Tibial artery (tissue), 4 donors: ENCODE data around the gene NTN4.

Experiments
- DNase-seq, 2 donors: peaks; one replicate each; pipeline ENCODE4 v3.0.0-alpha.2; 2019
- H3K27ac ChIP-seq, 2 donors: fragments of 200-600 bp; sonication (generic) in 1 of 2; 1 replicate in 1 of 2; 2 replicates in 1 of 2; pipeline ENCODE4 v1.5.1; 2018 to 2019; ENCODE audit warnings: mild to moderate bottlenecking in 1 of 2
- H3K27me3 ChIP-seq, 2 donors: fragments of 200-600 bp; sonication (generic) in 1 of 2; one replicate each; pipeline versions ENCODE4 v1.5.1 to v1.6.0; 2016 to 2019
- H3K36me3 ChIP-seq, 3 donors: fragments of 200-600 bp; sonication (generic) in 2 of 3; one replicate each; pipeline ENCODE4 v1.5.1; 2016 to 2019; ENCODE audit warnings: mild to moderate bottlenecking in 2 of 3
- H3K4me1 ChIP-seq, 4 donors: fragments of 200-600 bp; sonication (generic) in 2 of 4; 1 replicate in 3 of 4; 2 replicates in 1 of 4; pipeline ENCODE4 v1.5.1; 2016 to 2019
- H3K4me3 ChIP-seq, 2 donors: fragments of 200-600 bp; sonication (generic) in 1 of 2; 1 replicate in 1 of 2; 2 replicates in 1 of 2; pipeline ENCODE4 v1.5.1; 2018 to 2019; ENCODE audit warnings: mild to moderate bottlenecking in 2 of 2
- H3K9me3 ChIP-seq, 3 donors: fragments of 200-600 bp; sonication (generic) in 1 of 3; one replicate each; pipeline ENCODE4 v1.5.1; 2016 to 2019
- CTCF ChIP-seq, 2 experiments: fragments of 200-600 bp in 1 of 2; fragments of 450-650 bp in 1 of 2; IDR thresholded peaks; one replicate each; pipeline ENCODE4 v1.5.1; 2017 to 2019; ENCODE audit warnings: antibody characterized with exemption in 2 of 2, mild to moderate bottlenecking in 1 of 2, moderate library complexity in 1 of 2
- intact Hi-C: fragments of 100-400 bp; cut with DNase I; formaldehyde crosslinking; loops from one replicate; pipeline ENCODE4 v1.15.0; 2023; ENCODE audit warnings: low total_unique reads

NTN4 gene

GRCh38 chr12:95803817-95804216 lies 13.3 kb upstream of the NTN4 start:
- Histone ChIP-seq H3K4me3 (no peak overlapping the region), H3K27me3 (no peaks in the 10 kb centered on the region), H3K36me3 (no peaks in the 10 kb centered on the region), H3K9me3 (no peaks in the 10 kb centered on the region), H3K27ac (peak overlapping the region in 1 of 2 donors; percentile 83), H3K4me1 (peaks cover 4 to 38% (median 16%) of the 10 kb centered on the region in 4 donors)
- intact Hi-C loops = no loop called here
- DNase-seq = no peak
- no peak for TF ChIP-seq CTCF (IDR thresholded peaks at IDR 0.05)

- peaks cover 4 to 38% (median 16%) of the 10 kb centered on the region in 4 donors for H3K4me1 ChIP-seq
- no peak for TF ChIP-seq CTCF (IDR thresholded peaks at IDR 0.05)
- intact Hi-C loops = no loop called here
- no peaks in the 10 kb centered on the region for H3K9me3 ChIP-seq
- H3K27me3 ChIP-seq = no peaks in the 10 kb centered on the region
- no peak for DNase-seq
- no peak overlapping the region for H3K4me3 ChIP-seq
- no peaks in the 10 kb centered on the region for H3K36me3 ChIP-seq
- H3K27ac ChIP-seq = peak overlapping the region in 1 of 2 donors; percentile 15
These were observed 12.1 kb upstream of the NTN4 start for GRCh38 chr12:95802482-95803270.

- Histone ChIP-seq H3K27me3 (no peaks in the 10 kb centered on the region), H3K27ac (no peak overlapping the region), H3K4me1 (peaks cover 0 to 6% (median 0%) of the 10 kb centered on the region in 4 donors), H3K4me3 (no peak overlapping the region), H3K9me3 (no peaks in the 10 kb centered on the region), H3K36me3 (no peaks in the 10 kb centered on the region)
- intact Hi-C loops = no loop called here
- no peak for TF ChIP-seq CTCF (IDR thresholded peaks at IDR 0.05)
- no peak for DNase-seq
These were observed 6.4 kb upstream of the NTN4 start for GRCh38 chr12:95796982-95797289.

GRCh38 chr12:95796225-95796981 lies 5.8 kb upstream of the NTN4 start:
- no peak for DNase-seq
- H3K27ac ChIP-seq = no peak overlapping the region
- H3K9me3 ChIP-seq = no peaks in the 10 kb centered on the region
- TF ChIP-seq CTCF (IDR thresholded peaks at IDR 0.05) = no peak
- H3K27me3 ChIP-seq = no peaks in the 10 kb centered on the region
- H3K4me3 ChIP-seq = no peak overlapping the region
- H3K4me1 ChIP-seq = peaks cover 0 to 6% (median 0%) of the 10 kb centered on the region in 4 donors
- no peaks in the 10 kb centered on the region for H3K36me3 ChIP-seq
- intact Hi-C loops = no loop called here

GRCh38 chr12:95790917-95791849 lies 619 bp upstream of the NTN4 start:
- no peaks in the 10 kb centered on the region for H3K9me3 ChIP-seq
- intact Hi-C loops = no loop called here
- H3K36me3 ChIP-seq = no peaks in the 10 kb centered on the region
- no peaks in the 10 kb centered on the region for H3K27me3 ChIP-seq
- H3K4me1 ChIP-seq = peaks cover 0 to 37% (median 13%) of the 10 kb centered on the region in 4 donors
- peak in 1 of 2 donors; percentile 69 for DNase-seq
- TF ChIP-seq CTCF (IDR thresholded peaks at IDR 0.05) = no peak
- peak overlapping the region; percentile 66 to 91 for H3K4me3 ChIP-seq
- peak overlapping the region; percentile 92 to 93 for H3K27ac ChIP-seq
